ES-I3 (cell line): ENCODE measurements around the gene SLC22A2.

ENCODE experiments used
- H3K36me3 ChIP-seq: 2 replicates; pipeline ENCODE4 v1.6.1; 2013; ENCODE audit warnings: mild to moderate bottlenecking, low read length, control low read depth, moderate library complexity; ENCODE audit not compliant: insufficient read depth
- H3K4me1 ChIP-seq: 2 replicates; pipeline ENCODE4 v1.6.1; 2013; ENCODE audit warnings: mild to moderate bottlenecking, control low read depth, low read length; ENCODE audit not compliant: insufficient read depth
- H3K9ac ChIP-seq: 2 replicates; pipeline ENCODE4 v1.6.1; 2013; ENCODE audit warnings: low read depth, mild to moderate bottlenecking, low read length, moderate library complexity
- H3K9me3 ChIP-seq: 2 replicates; pipeline ENCODE4 v1.6.1; 2013; ENCODE audit warnings: mild to moderate bottlenecking, low read length, moderate library complexity; ENCODE audit not compliant: control insufficient read depth, insufficient read depth

SLC22A2 gene

GRCh38 chr6:160167604-160168399, 90.8 kb downstream of the SLC22A2 start:
- no peaks in the 10 kb centered on the region for H3K36me3 ChIP-seq
- no peaks in the 10 kb centered on the region for H3K9me3 ChIP-seq
- H3K9ac ChIP-seq = no peak overlapping the region

More at GRCh38 chr6:160167604-160168399, 90.8 kb downstream of the SLC22A2 start:
- no peaks in the 10 kb centered on the region for H3K4me1 ChIP-seq
